K562 (cell line): Measurements from ENCODE around the gene YJU2.

Experiments
- ADNP ChIP-seq: fragments of 200-800 bp; sonication (Bioruptor generic); IDR thresholded peaks from 2 replicates; pipeline ENCODE4 v1.6.1; 2016; ENCODE audit warnings: missing genetic modification characterization, missing compliant biosample characterization
- CHD7 ChIP-seq: fragments of 200-600 bp; sonication (generic); IDR thresholded peaks from one replicate; pipeline ENCODE4 v1.6.1; 2012; ENCODE audit warnings: mild to moderate bottlenecking, low read depth, low read length, inconsistent platforms
- CTCF ChIP-seq, 3 experiments: IDR thresholded peaks in 2 of 3; conservative IDR thresholded peaks in 1 of 3; 2 replicates each; pipeline ENCODE4 v1.5.1; 2011 to 2012; ENCODE audit warnings: low read length in 3 of 3, mild to moderate bottlenecking in 3 of 3, control low read depth in 2 of 3, improper control_type of control experiment in 1 of 3, inconsistent platforms in 1 of 3, low read depth in 1 of 3, mixed read lengths in 1 of 3, moderate library complexity in 1 of 3; ENCODE audit not compliant: insufficient read depth in 2 of 3
- HDAC6 ChIP-seq: IDR thresholded peaks from 2 replicates; pipeline ENCODE4 v1.6.1; 2012; ENCODE audit warnings: low read depth, mild to moderate bottlenecking, control low read depth, inconsistent platforms, low read length, moderate library complexity
- HIVEP1 ChIP-seq: fragments of 250-450 bp; sonication (Bioruptor Pico); IDR thresholded peaks from 2 replicates; pipeline ENCODE4 v1.4.0; 2020; ENCODE audit warnings: mild to moderate bottlenecking
- KLF13 ChIP-seq: fragments of 450-650 bp; IDR thresholded peaks from 2 replicates; pipeline ENCODE4 v1.6.1; 2016; ENCODE audit warnings: missing genetic modification characterization, low read depth, mild to moderate bottlenecking, missing compliant biosample characterization, moderate library complexity, borderline replicate concordance
- NFIC ChIP-seq: fragments of 450-650 bp; IDR thresholded peaks from 2 replicates; pipeline ENCODE4 v1.6.1; 2017; ENCODE audit warnings: mild to moderate bottlenecking, inconsistent platforms
- SMAD2 ChIP-seq: fragments of 150-350 bp; IDR thresholded peaks from 2 replicates; pipeline ENCODE4 v1.6.1; 2014; ENCODE audit warnings: low read depth, mild to moderate bottlenecking, low read length
- SMC3 ChIP-seq: conservative IDR thresholded peaks from 2 replicates; pipeline ENCODE4 v1.6.1; 2011; ENCODE audit warnings: low read depth, low read length, improper control_type of control experiment; ENCODE audit not compliant: insufficient read depth
- SP2 ChIP-seq: IDR thresholded peaks from 2 replicates; pipeline ENCODE4 v1.6.1; 2011; ENCODE audit warnings: mild to moderate bottlenecking, low read depth, low read length, moderate library complexity; ENCODE audit not compliant: poor library complexity, severe bottlenecking; ENCODE audit errors: extremely low read depth
- TARDBP ChIP-seq: fragments of 450-650 bp; IDR thresholded peaks from 2 replicates; pipeline ENCODE4 v1.6.1; 2016
- ZC3H11A ChIP-seq: IDR thresholded peaks from 2 replicates; pipeline ENCODE4 v1.6.1; 2012; ENCODE audit warnings: low read depth, low read length, improper control_type of control experiment
- ZNF184 ChIP-seq: sonication (generic); formaldehyde crosslinking; IDR thresholded peaks from 2 replicates; pipeline ENCODE4 v1.5.0; 2020; ENCODE audit warnings: missing genetic modification reagents
- ZSCAN29 ChIP-seq: fragments of 450-650 bp; IDR thresholded peaks from 2 replicates; pipeline ENCODE4 v1.6.1; 2017

GRCh38 chr19:4278010-4278409, 31.1 kb downstream of the YJU2 start:
- TF ChIP-seq CTCF (IDR thresholded peaks at IDR 0.05 in 2 of 3, conservative IDR thresholded peaks at IDR 0.05 in 1 of 3; ENCODE audit: insufficient read depth in 2 of 3, low read depth in 1 of 3, low read length in 3 of 3) = no peak
- no peak for TF ChIP-seq ZC3H11A
- TF ChIP-seq NFIC = no peak
- TF ChIP-seq KLF13 (tag) = no peak
- no peak for TF ChIP-seq HIVEP1 (CRISPR knock-in tag)
- no peak for TF ChIP-seq TARDBP
- TF ChIP-seq ZNF184 (CRISPR knock-in tag) = no peak
- TF ChIP-seq SP2 = no peak
- TF ChIP-seq CHD7 = no peak
- TF ChIP-seq SMAD2 = no peak
- TF ChIP-seq HDAC6 = no peak
- TF ChIP-seq SMC3 = no peak
- TF ChIP-seq ADNP (tag) = no peak
- TF ChIP-seq ZSCAN29 = no peak
